ENCODE results near the gene OR2S2. TPM values are rescaled to one million over a fixed set of nuclear protein-coding genes. Genes with fewer than 3 reads are reported as not detected.
"Not testable (repeated sequence)": the region's sequence is repeated elsewhere in the genome, so short reads cannot be mapped to it uniquely, and the experiment has no call there.

The OR2S2 gene
- polyA plus RNA-seq, 2 donors = not detected

GRCh38 chr9:35993136-35993535, 35.2 kb upstream of the OR2S2 start:
- H3K27ac ChIP-seq (ENCODE audit: low read depth in 2 of 2, low read length in 1 of 2); H3K27me3 ChIP-seq (ENCODE audit: control insufficient read depth in 1 of 2, insufficient read depth in 2 of 2, low read length in 2 of 2); H3K4me1 ChIP-seq (ENCODE audit: control insufficient read depth in 2 of 2, insufficient read depth in 2 of 2, low read length in 1 of 2); H3K36me3 ChIP-seq (ENCODE audit: control insufficient read depth in 2 of 2, insufficient read depth in 2 of 2, low read length in 1 of 2); H3K9me3 ChIP-seq (ENCODE audit: control insufficient read depth in 2 of 2, insufficient read depth in 1 of 2, low read depth in 1 of 2, low read length in 1 of 2); H3K4me3 ChIP-seq (ENCODE audit: low read depth in 1 of 2, low read length in 2 of 2): not testable (repeated sequence)
- 89 to 91% methylated on average over 3 of the region's 3 CpGs for WGBS, 2 donors

GRCh38 chr9:35990155-35990554, 32.2 kb upstream of the OR2S2 start:
- Histone ChIP-seq H3K36me3 (ENCODE audit: control insufficient read depth in 2 of 2, insufficient read depth in 2 of 2, low read length in 1 of 2) (no peaks in the 10 kb centered on the region), H3K9me3 (ENCODE audit: control insufficient read depth in 2 of 2, insufficient read depth in 1 of 2, low read depth in 1 of 2, low read length in 1 of 2) (no peaks in the 10 kb centered on the region), H3K27ac (ENCODE audit: low read depth in 2 of 2, low read length in 1 of 2) (no peak overlapping the region), H3K4me1 (ENCODE audit: control insufficient read depth in 2 of 2, insufficient read depth in 2 of 2, low read length in 1 of 2) (no peaks in the 10 kb centered on the region), H3K27me3 (ENCODE audit: control insufficient read depth in 1 of 2, insufficient read depth in 2 of 2, low read length in 2 of 2) (peaks cover 0 to 2% of the 10 kb centered on the region in 2 donors), H3K4me3 (ENCODE audit: low read depth in 1 of 2, low read length in 2 of 2) (no peak overlapping the region)
- WGBS, 2 donors = 72 to 76% methylated on average over 3 of the region's 3 CpGs

DNA sequence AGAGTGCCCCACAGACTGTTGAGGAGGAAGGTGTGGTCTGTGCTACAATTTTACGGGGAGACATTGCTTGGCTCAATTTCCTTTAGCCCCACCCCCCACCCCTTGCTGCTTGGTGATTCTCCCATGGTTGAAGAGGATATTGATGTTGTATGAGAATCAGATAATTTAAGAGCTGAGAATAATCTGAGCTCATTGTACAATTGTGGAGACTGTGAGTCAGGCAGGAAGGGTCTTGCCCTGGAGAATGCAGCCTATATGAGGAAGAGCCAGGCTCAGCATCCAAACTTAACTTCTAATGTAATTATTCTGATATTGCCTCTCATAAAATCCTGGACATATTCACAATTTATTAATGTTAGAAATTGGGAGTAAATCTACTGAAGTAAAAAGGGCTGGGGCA, 26.1 kb upstream of the OR2S2 start:
- Histone ChIP-seq H3K4me3 (ENCODE audit: low read depth in 1 of 2, low read length in 2 of 2) (no peak overlapping the region), H3K4me1 (ENCODE audit: control insufficient read depth in 2 of 2, insufficient read depth in 2 of 2, low read length in 1 of 2) (no peaks in the 10 kb centered on the region), H3K36me3 (ENCODE audit: control insufficient read depth in 2 of 2, insufficient read depth in 2 of 2, low read length in 1 of 2) (no peaks in the 10 kb centered on the region), H3K9me3 (ENCODE audit: control insufficient read depth in 2 of 2, insufficient read depth in 1 of 2, low read depth in 1 of 2, low read length in 1 of 2) (no peaks in the 10 kb centered on the region), H3K27ac (ENCODE audit: low read depth in 2 of 2, low read length in 1 of 2) (no peak overlapping the region), H3K27me3 (ENCODE audit: control insufficient read depth in 1 of 2, insufficient read depth in 2 of 2, low read length in 2 of 2) (no peaks in the 10 kb centered on the region)
- 55 to 59% methylated on average over 1 of the region's 1 CpG for WGBS, 2 donors

DNA sequence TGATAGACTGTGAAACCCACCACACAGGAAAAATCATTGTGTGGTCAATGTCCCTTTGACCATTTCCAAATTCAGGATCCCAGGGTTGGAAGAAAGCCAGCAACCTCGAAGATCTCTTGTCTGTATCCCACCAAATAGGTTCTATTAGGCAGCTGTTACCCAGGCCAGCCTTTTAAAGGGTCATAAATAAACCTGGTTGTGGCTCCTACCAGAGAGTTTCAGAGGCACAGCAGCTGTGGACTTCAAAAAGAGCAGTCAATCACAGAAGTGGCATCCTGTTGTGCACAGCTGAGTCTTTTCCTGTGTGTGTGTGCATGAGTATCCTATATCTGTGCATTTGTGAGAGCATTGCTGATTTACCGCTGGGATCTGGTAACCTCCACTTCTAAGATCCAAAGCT, 23.7 kb upstream of the OR2S2 start:
- 4 to 17% methylated on average over 2 of the region's 2 CpGs for WGBS, 2 donors
- H3K27me3 ChIP-seq (ENCODE audit: control insufficient read depth in 1 of 2, insufficient read depth in 2 of 2, low read length in 2 of 2) = no peaks in the 10 kb centered on the region
- no peak overlapping the region for H3K4me3 ChIP-seq (ENCODE audit: low read depth in 1 of 2, low read length in 2 of 2)
- H3K4me1 ChIP-seq (ENCODE audit: control insufficient read depth in 2 of 2, insufficient read depth in 2 of 2, low read length in 1 of 2) = no peaks in the 10 kb centered on the region
- H3K36me3 ChIP-seq (ENCODE audit: control insufficient read depth in 2 of 2, insufficient read depth in 2 of 2, low read length in 1 of 2) = no peaks in the 10 kb centered on the region
- no peaks in the 10 kb centered on the region for H3K9me3 ChIP-seq (ENCODE audit: control insufficient read depth in 2 of 2, insufficient read depth in 1 of 2, low read depth in 1 of 2, low read length in 1 of 2)
- no peak overlapping the region for H3K27ac ChIP-seq (ENCODE audit: low read depth in 2 of 2, low read length in 1 of 2)

DNA sequence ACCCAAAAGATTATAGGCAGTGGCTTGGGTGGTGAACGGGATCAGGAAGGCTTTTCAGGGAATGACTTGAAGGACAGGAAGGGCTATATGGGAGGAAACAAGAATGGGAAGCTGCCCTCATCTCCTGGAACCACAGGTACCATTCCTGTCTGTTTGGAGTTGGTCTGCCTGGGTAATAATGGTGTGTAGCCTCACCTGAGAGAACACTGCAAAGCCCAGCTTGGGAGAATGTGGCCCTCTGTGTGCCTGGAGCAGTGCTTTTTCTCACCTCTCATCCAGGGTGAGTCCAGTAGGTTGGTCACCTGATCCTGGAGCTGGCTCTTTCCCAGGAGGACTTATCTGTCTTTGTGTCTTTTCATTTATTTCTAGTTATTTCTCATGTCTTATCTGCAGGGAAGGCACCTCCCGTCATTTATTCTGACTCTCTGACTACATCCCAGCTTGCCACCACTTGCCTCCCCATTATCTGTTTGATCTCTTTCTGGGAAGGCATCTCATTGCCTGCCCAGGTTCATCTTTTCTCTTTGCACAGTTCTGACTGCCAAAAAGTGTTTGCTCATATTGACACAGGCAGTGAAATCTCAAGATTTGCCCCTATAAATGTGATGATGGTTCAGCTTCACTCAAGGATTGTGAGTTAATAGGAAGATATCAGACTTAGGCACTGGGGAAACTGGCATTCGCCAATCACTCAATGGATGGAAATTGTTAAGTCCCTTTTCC, 22.5 kb upstream of the OR2S2 start:
- no peaks in the 10 kb centered on the region for H3K4me1 ChIP-seq (ENCODE audit: control insufficient read depth in 2 of 2, insufficient read depth in 2 of 2, low read length in 1 of 2)
- WGBS, 2 donors = 54 to 63% methylated on average over 3 of the region's 3 CpGs
- H3K27ac ChIP-seq (ENCODE audit: low read depth in 2 of 2, low read length in 1 of 2) = no peak overlapping the region

DNA sequence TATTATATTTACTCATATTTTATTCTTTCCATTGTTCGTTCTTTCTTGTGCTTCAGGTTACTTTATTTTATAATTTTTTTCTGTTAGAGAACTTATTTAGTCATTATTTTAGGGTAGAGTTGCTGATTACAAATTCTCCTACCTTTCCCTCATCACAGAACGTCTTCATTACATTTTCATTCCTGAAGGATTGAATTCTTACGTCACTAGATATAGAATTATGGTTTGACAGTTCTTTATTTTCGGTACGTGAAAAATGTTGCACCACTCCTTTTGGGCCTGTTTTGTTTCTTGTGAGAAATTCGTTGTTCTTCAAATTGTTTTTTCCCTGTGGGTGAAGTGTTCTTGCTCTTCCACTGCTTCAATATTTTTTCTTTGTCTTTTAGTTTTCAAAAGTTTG, 20.8 kb upstream of the OR2S2 start:
- H3K27ac ChIP-seq (ENCODE audit: low read depth in 2 of 2, low read length in 1 of 2) = no peak overlapping the region
- no peaks in the 10 kb centered on the region for H3K36me3 ChIP-seq (ENCODE audit: control insufficient read depth in 2 of 2, insufficient read depth in 2 of 2, low read length in 1 of 2)
- H3K9me3 ChIP-seq (ENCODE audit: control insufficient read depth in 2 of 2, insufficient read depth in 1 of 2, low read depth in 1 of 2, low read length in 1 of 2) = peaks cover 0 to 10% of the 10 kb centered on the region in 2 donors
- 88 to 89% methylated on average over 6 of the region's 6 CpGs for WGBS, 2 donors
- H3K4me3 ChIP-seq (ENCODE audit: low read depth in 1 of 2, low read length in 2 of 2) = no peak overlapping the region
- H3K27me3 ChIP-seq (ENCODE audit: control insufficient read depth in 1 of 2, insufficient read depth in 2 of 2, low read length in 2 of 2) = no peaks in the 10 kb centered on the region
- no peaks in the 10 kb centered on the region for H3K4me1 ChIP-seq (ENCODE audit: control insufficient read depth in 2 of 2, insufficient read depth in 2 of 2, low read length in 1 of 2)

More for the DNA sequence above, 22.5 kb upstream of the OR2S2 start:
- Histone ChIP-seq H3K27me3 (ENCODE audit: control insufficient read depth in 1 of 2, insufficient read depth in 2 of 2, low read length in 2 of 2) (no peaks in the 10 kb centered on the region), H3K4me3 (ENCODE audit: low read depth in 1 of 2, low read length in 2 of 2) (no peak overlapping the region), H3K36me3 (ENCODE audit: control insufficient read depth in 2 of 2, insufficient read depth in 2 of 2, low read length in 1 of 2) (no peaks in the 10 kb centered on the region), H3K9me3 (ENCODE audit: control insufficient read depth in 2 of 2, insufficient read depth in 1 of 2, low read depth in 1 of 2, low read length in 1 of 2) (peaks cover 0 to 10% of the 10 kb centered on the region in 2 donors)

GRCh38 chr9:35976726-35977125, 18.8 kb upstream of the OR2S2 start:
- no peaks in the 10 kb centered on the region for H3K36me3 ChIP-seq (ENCODE audit: control insufficient read depth in 2 of 2, insufficient read depth in 2 of 2, low read length in 1 of 2)
- H3K9me3 ChIP-seq (ENCODE audit: control insufficient read depth in 2 of 2, insufficient read depth in 1 of 2, low read depth in 1 of 2, low read length in 1 of 2) = peaks cover 0 to 10% of the 10 kb centered on the region in 2 donors
- 88 to 89% methylated on average over 1 of the region's 1 CpG for WGBS, 2 donors
- no peak overlapping the region for H3K4me3 ChIP-seq (ENCODE audit: low read depth in 1 of 2, low read length in 2 of 2)
- no peaks in the 10 kb centered on the region for H3K4me1 ChIP-seq (ENCODE audit: control insufficient read depth in 2 of 2, insufficient read depth in 2 of 2, low read length in 1 of 2)
- no peak overlapping the region for H3K27ac ChIP-seq (ENCODE audit: low read depth in 2 of 2, low read length in 1 of 2)
- H3K27me3 ChIP-seq (ENCODE audit: control insufficient read depth in 1 of 2, insufficient read depth in 2 of 2, low read length in 2 of 2) = peaks cover 0 to 2% of the 10 kb centered on the region in 2 donors

DNA sequence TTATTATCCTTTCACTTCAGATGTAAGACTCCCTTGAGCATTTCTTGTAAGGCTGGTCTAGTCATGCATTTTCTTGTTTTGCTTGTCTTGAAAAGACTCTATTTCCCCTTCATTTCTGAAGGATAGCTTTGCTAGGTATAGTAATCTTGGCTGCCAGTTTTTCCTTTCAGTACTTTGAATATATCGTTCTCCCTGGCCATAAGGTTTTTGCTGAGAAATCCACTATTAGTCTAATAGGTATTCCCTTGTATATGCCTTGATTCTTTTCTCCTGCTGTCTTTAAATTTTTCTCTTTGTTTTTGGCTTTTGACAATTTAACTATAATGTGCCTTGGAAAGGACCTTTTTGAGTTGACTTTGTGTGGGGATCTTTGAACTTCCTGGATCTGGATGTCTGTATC, 16.8 kb upstream of the OR2S2 start:
- no peaks in the 10 kb centered on the region for H3K36me3 ChIP-seq (ENCODE audit: control insufficient read depth in 2 of 2, insufficient read depth in 2 of 2, low read length in 1 of 2)
- H3K27ac ChIP-seq (ENCODE audit: low read depth in 2 of 2, low read length in 1 of 2) = no peak overlapping the region
- H3K4me3 ChIP-seq (ENCODE audit: low read depth in 1 of 2, low read length in 2 of 2) = no peak overlapping the region
- peaks cover 0 to 2% of the 10 kb centered on the region in 2 donors for H3K27me3 ChIP-seq (ENCODE audit: control insufficient read depth in 1 of 2, insufficient read depth in 2 of 2, low read length in 2 of 2)
- peaks cover 0 to 10% of the 10 kb centered on the region in 2 donors for H3K9me3 ChIP-seq (ENCODE audit: control insufficient read depth in 2 of 2, insufficient read depth in 1 of 2, low read depth in 1 of 2, low read length in 1 of 2)
- 91 to 94% methylated on average over 1 of the region's 1 CpG for WGBS, 2 donors
- H3K4me1 ChIP-seq (ENCODE audit: control insufficient read depth in 2 of 2, insufficient read depth in 2 of 2, low read length in 1 of 2) = no peaks in the 10 kb centered on the region

DNA sequence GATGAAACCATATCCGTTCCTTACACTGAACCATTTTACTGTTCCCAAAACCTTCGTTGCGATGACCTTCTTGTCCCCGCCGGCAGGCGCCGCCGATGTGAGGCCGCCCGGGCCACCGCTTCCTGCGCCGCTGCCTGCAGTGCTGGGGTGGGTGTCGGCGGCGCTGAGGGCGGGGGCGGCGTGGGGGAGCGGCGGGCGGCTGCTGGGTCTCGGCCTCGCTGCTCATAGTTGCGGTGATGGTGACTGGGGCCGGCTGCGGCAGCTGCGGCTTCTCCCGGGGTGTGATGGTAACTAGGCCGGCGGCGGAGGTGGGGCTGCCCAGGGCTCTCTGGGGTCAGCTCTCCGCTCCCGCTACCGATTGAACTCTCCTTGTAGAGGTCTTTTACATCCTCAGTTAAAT, 14.1 kb upstream of the OR2S2 start:
- Histone ChIP-seq H3K36me3 (ENCODE audit: control insufficient read depth in 2 of 2, insufficient read depth in 2 of 2, low read length in 1 of 2) (no peaks in the 10 kb centered on the region), H3K4me3 (ENCODE audit: low read depth in 1 of 2, low read length in 2 of 2) (no peak overlapping the region), H3K4me1 (ENCODE audit: control insufficient read depth in 2 of 2, insufficient read depth in 2 of 2, low read length in 1 of 2) (no peaks in the 10 kb centered on the region), H3K9me3 (ENCODE audit: control insufficient read depth in 2 of 2, insufficient read depth in 1 of 2, low read depth in 1 of 2, low read length in 1 of 2) (peaks cover 0 to 10% of the 10 kb centered on the region in 2 donors), H3K27ac (ENCODE audit: low read depth in 2 of 2, low read length in 1 of 2) (no peak overlapping the region), H3K27me3 (ENCODE audit: control insufficient read depth in 1 of 2, insufficient read depth in 2 of 2, low read length in 2 of 2) (peaks cover 0 to 2% of the 10 kb centered on the region in 2 donors)
- 26 to 27% methylated on average over 35 of the region's 35 CpGs for WGBS, 2 donors

GRCh38 chr9:35967042-35967441, 9.1 kb upstream of the OR2S2 start:
- peaks cover 0 to 2% of the 10 kb centered on the region in 2 donors for H3K27me3 ChIP-seq (ENCODE audit: control insufficient read depth in 1 of 2, insufficient read depth in 2 of 2, low read length in 2 of 2)
- no peak overlapping the region for H3K4me3 ChIP-seq (ENCODE audit: low read depth in 1 of 2, low read length in 2 of 2)
- H3K9me3 ChIP-seq (ENCODE audit: control insufficient read depth in 2 of 2, insufficient read depth in 1 of 2, low read depth in 1 of 2, low read length in 1 of 2) = no peaks in the 10 kb centered on the region
- WGBS, 2 donors = 34 to 36% methylated on average over 2 of the region's 2 CpGs
- no peak overlapping the region for H3K27ac ChIP-seq (ENCODE audit: low read depth in 2 of 2, low read length in 1 of 2)
- H3K4me1 ChIP-seq (ENCODE audit: control insufficient read depth in 2 of 2, insufficient read depth in 2 of 2, low read length in 1 of 2) = no peaks in the 10 kb centered on the region
- no peaks in the 10 kb centered on the region for H3K36me3 ChIP-seq (ENCODE audit: control insufficient read depth in 2 of 2, insufficient read depth in 2 of 2, low read length in 1 of 2)
